GM04503 (cell line): Measurements from ENCODE around the gene C8A.

ENCODE experiments used
- DNase-seq: peaks from one replicate; pipeline ENCODE4 v3.0.0-alpha.2; 2012; ENCODE audit warnings: low read depth

C8A gene

GRCh38 chr1:56967355-56967754 is 112.8 kb downstream of the C8A start:
- no peak for DNase-seq
